Measurements from ENCODE around the gene DUSP8.

GRCh38 chr11:1523779-1524178 is 48.3 kb downstream of the DUSP8 start:
- TF ChIP-seq CTCF (IDR thresholded peaks at IDR 0.05; ENCODE audit: low read length) (no peak), EZH2 (IDR thresholded peaks at IDR 0.05; ENCODE audit: borderline replicate concordance, low read length) (no peak)

Data from OCI-LY1 (cell line).